ENCODE results near the gene GPR162.
A peak's percentile ranks its signal among the peaks of the same experiment; 100 is the strongest.
"Not testable (repeated sequence)": the region's sequence is repeated elsewhere in the genome, so short reads cannot be mapped to it uniquely, and the experiment has no call there.

Gene GPR162

DNA sequence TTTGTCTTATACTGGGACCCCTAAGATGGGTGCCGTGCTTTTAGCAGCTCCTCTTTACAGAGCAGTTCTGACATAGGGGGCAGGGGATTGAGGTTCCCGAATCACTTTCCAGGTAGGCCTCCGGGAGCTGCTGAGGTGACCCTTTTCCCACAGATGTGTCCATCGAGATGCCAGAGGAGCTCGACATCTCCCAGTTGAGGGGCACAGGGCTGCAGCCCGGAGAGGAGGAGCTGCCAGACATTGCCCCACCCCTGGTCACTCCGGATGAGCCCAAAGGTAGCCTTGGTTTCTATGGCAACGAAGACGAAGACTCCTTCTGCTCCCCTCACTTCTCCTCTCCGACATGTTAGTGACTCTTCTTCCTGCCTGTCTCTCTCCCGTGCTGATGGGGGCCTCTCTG, 41.4 kb downstream of the GPR162 start:
- DNase-seq = no peak

DNA sequence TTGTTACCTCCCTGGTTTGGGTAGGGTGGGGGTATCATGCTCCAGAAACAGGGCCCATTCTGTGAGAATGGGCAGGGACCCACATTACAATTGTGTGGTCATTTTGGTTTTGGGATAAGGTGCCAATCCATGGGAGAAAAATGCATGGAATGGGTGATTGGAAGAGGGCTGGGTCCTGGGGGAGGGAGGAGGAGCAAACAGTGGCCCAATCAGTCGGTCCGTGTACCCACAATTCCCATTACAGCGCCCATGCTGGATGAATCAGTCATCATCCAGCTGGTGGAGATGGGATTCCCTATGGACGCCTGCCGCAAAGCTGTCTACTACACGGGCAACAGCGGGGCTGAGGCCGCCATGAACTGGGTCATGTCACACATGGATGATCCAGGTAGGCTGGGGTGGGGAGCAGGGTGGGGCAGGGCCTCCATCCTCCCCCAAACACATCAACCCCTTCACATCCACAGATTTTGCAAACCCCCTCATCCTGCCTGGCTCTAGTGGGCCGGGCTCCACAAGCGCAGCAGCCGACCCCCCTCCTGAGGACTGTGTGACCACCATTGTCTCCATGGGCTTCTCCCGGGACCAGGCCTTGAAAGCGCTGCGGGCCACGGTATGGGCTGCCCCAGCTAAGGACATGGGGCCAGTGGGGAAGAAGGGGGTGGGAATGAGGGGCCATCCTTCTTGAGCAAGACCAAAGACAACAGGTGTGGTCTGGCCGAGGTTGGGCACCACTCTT, 42.1 kb downstream of the GPR162 start:
- no peak for DNase-seq

DNA sequence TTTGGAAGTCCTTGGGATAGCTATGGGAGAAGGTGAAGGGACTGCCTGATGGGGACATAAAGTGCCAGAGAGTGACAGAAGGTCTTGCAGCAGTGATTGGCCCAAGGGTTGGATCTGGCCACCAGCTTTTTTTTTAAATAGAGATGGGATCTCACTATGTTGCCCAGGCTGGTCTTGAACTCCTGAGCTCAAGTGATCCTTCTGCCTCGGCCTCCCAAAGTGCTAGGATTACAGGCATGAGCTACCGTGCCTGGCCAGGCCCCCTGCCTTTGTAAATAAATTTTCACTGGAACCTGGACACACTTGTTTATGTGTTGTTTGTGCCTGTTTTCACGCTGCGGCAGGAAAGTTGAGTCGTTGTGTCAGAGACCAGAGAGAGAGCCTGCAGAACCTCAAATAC, 43.7 kb downstream of the GPR162 start:
- DNase-seq = not testable (repeated sequence)

DNA sequence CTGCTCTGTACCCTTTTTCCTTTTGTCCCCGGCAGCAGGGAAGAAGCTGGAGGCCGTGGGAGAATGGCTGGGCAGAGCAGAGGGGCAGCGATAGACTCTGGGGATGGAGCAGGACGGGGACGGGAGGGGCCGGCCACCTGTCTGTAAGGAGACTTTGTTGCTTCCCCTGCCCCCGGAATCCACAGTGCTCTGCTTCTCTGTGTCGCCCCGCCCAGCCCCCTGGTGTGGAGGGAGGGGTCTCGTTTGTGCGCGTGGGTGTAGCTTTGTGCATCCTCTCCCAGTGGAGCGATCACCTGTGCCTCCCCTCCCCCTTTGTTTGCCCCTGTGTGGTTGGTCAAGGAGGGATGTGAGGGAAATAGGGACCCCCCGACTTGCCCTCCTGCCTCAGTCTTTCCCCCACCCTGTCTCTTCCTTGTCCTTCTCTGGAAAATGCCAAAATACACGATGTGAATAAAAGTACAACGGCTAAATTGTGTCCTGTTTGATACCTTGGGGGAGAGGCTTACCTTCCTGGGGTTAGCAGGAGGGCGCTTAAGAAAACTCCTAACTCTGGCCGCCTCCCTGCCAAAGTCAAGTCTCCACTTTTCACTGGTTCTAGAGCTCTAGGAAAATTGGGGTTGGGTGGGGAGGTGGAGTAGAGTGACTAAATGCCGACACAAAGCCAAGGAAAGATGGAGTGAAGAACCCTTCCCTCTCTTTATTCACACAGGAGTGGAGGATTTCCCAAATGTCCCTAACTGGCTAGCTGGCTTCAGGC, 44.7 kb downstream of the GPR162 start:
- DNase-seq = no peak

DNA sequence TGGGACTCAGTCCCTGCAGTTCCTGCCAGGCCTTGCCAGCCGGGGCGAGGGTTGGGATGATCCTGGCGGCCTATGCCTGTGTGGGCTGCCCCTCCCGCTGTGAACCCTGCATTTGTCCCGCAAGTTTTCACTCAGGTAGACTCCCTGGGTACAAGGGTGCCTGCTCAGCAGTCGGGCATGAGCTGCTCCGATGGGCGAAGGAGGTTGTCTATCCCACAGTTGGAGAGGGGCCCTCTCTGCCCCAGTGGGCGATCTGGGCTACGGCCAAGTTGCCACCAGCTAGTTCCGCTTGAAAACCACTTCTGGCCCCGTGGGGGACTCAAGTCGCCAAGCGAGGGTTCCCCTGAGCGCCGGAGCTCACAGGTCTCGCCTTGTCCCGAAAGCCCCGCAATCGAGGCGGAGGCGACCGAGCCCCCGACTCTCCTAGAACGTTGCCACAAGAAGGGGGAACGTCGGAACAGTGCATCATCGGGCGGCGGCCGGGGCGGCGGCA, 45.3 kb downstream of the GPR162 start:
- no peak for DNase-seq

DNA sequence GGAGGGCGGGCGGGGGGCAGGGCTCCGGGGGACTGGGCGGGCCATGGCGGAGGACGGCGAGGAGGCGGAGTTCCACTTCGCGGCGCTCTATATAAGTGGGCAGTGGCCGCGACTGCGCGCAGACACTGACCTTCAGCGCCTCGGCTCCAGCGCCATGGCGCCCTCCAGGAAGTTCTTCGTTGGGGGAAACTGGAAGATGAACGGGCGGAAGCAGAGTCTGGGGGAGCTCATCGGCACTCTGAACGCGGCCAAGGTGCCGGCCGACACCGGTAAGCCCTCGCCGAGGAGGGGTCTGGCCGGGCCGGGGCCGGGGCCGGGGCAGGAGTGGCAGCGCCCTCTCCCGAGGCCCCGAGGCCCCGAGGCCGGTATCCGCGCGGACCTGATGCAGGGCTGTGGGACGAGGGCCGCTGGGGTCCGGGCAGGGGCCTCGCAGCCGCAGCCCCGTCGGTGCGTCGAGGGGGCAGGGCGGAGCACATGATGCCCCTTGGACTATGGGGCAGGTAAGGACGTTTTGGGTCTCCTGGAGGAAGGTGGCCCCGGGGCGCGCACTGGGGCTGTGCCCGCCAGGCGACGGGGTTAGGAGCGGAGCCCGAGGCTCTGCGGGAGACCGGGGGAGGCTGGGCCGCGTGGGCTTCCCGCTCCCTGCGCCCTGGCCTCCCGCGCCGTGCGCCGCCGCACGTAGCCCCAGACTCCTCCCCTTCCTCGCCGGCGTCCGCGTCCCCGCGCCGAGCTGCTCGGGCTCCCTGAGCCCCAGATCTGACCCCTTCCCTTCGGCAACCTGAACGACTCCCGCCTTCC, 46.0 kb downstream of the GPR162 start, which contains the start of gene TPI1:
TPI1 (plus strand) TSS at position 119 of the 798 bp plus-strand sequence; CDS start at position 155, 36 bp downstream.
- peak; percentile 82 for DNase-seq

DNA sequence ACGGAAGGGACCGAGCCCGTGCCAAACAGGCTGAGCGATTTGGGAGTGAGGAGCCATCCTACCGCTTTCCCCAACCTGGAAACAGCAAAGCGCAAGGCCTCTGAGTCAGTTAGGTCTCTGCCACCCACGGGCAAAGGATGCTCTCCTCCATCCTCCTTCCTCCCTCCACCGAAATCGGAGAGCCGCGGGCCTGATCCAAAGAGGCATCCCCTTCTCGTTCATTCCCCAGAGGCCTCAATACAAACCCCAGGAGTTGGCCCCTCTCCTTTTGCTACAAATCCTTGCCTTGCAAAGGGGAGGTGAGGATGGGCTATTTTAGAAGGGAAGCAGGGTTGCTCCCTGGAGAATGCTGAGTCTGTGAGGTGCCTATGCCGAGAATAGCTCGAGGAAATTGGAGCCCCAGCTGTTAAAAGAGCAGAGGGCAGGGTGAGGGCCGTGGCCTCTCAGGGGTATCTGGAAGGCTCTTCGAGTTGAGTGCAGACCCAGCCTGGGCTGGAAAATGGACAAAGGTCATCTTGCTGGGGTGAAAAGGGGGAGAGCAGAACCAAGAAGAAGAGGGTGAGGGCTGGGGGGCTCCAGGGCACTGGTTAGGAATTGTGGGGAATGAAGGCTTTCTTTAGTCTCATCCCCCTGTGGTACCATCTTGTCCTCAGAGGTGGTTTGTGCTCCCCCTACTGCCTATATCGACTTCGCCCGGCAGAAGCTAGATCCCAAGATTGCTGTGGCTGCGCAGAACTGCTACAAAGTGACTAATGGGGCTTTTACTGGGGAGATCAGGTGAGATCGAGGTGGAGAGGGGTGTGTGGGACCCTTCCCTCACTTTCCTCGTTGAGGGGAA, 46.8 kb downstream of the GPR162 start:
- peak; percentile 21 for DNase-seq

DNA sequence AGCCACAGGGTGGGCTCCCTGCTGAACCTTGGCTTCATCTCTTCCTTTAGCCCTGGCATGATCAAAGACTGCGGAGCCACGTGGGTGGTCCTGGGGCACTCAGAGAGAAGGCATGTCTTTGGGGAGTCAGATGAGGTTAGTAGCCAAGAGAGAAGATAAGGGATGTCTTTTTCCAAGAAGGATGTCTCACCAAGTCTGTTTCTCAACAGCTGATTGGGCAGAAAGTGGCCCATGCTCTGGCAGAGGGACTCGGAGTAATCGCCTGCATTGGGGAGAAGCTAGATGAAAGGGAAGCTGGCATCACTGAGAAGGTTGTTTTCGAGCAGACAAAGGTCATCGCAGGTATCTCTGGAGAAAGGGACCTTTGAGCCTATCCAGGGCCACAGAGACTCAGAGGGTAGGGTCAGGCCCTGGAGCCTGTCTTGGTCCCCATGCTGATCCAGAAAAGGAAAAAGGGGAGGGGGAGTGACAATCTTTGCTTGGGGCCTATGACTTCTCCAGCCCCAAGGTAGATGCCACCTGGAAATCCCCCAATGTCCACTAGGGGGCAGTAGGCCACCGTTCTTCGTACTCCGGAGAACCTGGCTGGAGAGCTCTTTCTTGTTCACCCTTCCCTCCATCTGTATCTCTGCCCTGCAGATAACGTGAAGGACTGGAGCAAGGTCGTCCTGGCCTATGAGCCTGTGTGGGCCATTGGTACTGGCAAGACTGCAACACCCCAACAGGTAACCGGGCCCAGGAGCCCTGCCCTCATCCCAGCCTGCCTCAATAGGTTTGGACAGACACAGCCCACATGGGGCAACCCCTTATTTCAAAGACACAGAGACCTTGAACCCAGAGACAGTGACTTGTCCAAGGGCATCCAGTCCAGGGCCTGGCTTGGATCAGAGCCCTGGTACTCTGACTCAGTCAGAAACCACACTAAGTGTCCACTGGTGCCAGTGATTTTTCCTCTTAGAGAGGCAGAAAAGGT, 47.7 kb downstream of the GPR162 start:
- DNase-seq = peak; percentile 88

DNA sequence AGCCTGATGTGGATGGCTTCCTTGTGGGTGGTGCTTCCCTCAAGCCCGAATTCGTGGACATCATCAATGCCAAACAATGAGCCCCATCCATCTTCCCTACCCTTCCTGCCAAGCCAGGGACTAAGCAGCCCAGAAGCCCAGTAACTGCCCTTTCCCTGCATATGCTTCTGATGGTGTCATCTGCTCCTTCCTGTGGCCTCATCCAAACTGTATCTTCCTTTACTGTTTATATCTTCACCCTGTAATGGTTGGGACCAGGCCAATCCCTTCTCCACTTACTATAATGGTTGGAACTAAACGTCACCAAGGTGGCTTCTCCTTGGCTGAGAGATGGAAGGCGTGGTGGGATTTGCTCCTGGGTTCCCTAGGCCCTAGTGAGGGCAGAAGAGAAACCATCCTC, 48.7 kb downstream of the GPR162 start:
- DNase-seq = not testable (repeated sequence)

DNA sequence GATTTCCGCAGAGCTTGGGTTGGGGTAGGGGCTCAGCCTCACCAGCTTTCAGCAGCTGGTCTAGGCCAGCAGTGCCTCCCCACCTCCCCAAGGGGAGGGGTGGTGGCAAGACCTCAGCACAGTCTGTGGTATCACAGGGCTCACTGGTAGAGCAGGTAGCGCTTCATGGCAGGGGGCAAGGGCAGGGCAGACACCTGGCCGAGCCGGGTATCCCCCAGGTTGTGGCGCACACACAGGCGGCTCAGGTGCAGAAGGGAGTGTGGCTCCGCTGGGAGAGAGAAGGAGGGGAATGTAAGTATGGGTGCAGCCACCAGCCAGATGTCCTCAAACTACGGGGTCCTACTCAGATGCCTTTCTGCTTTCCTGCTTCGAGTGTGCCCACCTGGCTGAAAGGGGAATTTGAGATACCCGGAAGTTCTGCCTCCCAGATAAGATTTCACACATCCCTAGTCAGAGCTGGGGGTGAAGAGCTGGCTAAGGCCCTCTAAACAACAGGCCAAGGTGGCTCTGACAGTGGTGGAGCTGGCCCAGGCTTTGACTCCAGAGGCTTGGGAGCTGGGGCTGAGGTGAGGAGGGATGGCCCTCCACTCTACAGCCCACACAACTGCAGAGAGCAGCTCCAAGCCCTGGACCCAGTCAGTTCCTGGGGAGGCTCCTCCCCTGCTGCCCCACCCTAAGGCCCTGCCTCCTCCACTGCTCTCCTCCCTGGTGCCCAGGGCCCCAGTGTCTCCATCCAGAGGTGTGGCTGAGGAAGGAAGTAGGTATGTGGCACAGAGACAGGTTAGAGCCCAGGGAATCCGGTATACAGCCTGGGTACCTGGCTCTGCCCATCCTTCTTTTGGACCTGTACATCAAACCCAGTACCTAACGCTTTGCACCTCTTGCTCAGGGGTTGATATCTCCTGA, 49.7 kb downstream of the GPR162 start:
- peak; percentile 33 for DNase-seq

DNA sequence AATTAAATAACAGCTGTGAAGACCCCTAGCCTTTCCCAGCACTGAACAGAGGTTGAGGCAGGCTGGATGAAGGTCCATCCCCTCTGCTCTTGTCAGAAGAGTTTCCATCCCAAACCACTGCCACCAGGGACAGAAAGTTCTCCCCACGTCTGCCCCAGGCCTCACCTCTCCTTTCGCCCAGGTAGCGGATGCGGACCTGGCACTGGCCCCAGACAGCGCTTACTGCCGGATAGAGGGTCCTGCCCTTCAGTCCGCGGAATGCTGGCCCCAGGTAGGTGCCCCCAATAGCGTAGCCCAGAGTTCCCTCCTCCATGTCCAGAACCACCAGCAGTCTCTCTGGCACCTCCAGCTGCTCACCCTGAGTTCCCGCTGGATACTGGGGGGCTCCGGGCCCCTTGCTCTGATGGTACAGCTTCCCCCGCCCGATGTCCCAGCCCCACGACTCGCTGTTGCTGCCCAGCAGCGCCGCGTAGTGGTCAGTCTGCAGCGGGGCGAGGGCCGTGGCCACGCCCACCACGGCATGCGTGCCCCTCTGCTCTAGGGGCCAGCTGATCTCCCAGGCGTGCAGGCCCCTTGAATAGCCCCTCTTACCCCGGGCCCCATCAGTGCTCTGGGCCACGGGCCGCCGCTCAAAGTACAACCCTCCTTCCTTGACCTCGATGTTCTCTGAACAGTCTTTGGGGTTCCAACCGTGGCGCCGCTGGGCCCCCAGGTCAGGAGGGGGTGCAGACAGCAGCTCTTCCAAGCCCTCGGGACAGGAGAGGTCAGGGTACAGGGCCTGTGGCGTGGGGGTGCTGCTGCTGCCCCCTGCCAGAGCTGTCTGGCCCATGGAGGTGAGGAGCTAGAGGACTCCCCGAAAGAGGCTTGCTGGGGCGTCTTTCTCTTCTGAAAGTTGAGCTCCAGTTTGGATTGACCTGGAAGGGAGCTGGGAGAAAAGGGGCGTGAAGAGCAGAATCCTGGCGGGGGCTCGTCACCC, 50.7 kb downstream of the GPR162 start:
- DNase-seq = peak; percentile 87

DNA sequence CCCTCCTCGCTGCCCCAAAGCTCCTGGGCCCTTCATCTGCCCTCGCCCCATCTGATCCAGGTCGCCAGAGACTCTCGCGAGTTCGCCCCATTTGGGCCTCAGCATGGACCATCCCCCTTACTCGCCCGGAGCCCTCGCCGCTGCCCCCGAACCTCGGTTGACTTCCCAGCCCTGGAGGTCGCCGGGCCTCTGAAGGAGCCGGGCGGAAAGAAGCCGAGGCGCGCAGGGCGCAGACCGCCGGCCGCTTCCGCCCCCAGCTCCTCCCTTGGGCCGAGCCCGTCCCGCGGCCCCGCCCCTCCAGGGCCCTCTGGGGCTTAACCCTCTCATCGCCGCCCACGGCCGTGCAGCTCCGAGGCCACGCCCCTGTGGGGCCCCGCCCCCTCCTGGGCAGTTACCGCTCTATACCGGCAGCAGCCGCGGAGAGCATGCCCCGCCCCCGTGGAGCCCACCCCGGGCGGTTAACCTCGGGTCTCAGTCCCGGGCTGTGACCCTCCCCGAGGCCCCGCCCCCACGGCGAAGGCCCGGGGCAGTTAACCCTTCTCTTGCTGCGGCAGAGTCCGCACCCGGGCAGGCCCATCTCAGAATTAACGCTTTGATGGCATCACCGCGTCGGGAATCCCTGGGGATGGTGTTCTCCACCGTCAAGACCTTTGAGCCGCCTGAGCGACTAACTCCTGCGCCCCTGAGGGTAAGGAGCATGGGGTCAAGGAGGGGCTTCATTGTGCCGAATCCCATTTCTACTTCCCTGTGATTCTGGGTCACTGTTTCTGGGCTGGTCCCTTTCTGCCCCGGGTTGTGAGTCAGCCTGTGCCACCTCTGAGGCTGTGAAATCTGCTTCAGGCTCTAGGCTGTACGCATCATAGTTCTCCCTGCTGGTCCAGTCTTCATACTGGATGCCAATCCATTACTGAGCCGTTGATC, 51.7 kb downstream of the GPR162 start, which contains the start of gene SPSB2:
SPSB2 (minus strand) TSS at position 210 of the 921 bp plus-strand sequence. CDS start 402 bp downstream, outside the sequence.
- DNase-seq = peak; percentile 99

DNA sequence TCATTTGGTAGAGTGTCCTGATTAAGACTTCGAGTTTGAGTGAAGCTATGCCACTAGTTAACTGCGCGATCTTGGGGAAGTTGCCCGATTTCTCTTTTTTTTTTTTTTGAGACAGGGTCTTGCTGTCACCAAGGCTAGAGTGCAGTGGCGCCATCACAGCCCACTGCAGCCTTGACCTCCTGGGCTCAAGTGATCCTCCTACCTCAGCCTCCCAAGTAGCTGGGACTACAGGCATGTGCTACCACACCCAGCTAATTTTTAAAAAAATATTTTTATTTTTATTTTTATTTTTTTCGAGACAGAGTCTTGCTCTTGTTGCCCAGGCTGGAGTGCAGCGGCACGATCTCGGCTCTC, 52.4 kb downstream of the GPR162 start:
- DNase-seq = not testable (repeated sequence)

All from stimulated activated CD4-positive, alpha-beta T cell treated with anti-CD3 and anti-CD28 coated beads, Interleukin-4, amount 100 ng/mL, for 24 hours (primary cell).